Measurements from ENCODE around the gene USP33. TPM values are rescaled to one million over a fixed set of nuclear protein-coding genes. Genes with fewer than 3 reads are reported as not detected.

Gene USP33
- total RNA-seq, 4 donors from 2014 or later = 50.9 to 90.5 (median 69.4) TPM

DNA sequence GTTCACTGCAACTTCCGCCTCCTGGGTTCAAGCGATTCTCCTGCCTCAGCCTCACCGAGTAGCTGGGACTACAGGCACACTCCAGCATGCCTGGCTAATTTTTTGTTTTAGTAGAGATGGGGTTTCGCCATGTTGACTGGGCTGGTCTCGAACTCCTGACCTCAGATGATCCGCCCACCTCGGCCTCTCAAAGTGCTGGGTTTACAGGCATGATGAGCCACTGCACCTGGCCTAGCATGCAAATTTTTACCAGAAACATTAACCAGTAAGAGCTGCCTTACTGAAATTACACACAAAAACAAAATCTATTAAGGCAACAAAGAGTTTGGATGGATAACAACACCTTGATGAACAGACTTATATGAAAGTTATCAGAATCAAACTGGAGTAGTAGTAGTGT lies 89.3 kb downstream of the USP33 start:
- Histone ChIP-seq H3K4me3 (no peak overlapping the region), H3K9me3 (no peaks in the 10 kb centered on the region), H3K27me3 (no peaks in the 10 kb centered on the region), H3K4me1 (peaks cover 0 to 39% (median 8%) of the 10 kb centered on the region in 4 donors), H3K36me3 (no peaks in the 10 kb centered on the region), H3K27ac (no peak overlapping the region)
- no peak for DNase-seq
- 85% methylated on average over 7 of the region's 7 CpGs; no CpG with 5 or more reads in 1 of the 2 donors for WGBS, 2 donors (ENCODE audit: low coverage in 1 of 2)
- intact Hi-C loops (cut with DNase I; ENCODE audit: low total_unique reads) = no loop called here
- in situ Hi-C loops (cut with MboI; ENCODE audit: low pct_ligation_motif_present in 1 of 4, low pct_unique_long_range_greater_than_20kb in 1 of 4, low sequenced_read_pairs in 3 of 4) = no loop called here
- TF ChIP-seq, protein P1, sequence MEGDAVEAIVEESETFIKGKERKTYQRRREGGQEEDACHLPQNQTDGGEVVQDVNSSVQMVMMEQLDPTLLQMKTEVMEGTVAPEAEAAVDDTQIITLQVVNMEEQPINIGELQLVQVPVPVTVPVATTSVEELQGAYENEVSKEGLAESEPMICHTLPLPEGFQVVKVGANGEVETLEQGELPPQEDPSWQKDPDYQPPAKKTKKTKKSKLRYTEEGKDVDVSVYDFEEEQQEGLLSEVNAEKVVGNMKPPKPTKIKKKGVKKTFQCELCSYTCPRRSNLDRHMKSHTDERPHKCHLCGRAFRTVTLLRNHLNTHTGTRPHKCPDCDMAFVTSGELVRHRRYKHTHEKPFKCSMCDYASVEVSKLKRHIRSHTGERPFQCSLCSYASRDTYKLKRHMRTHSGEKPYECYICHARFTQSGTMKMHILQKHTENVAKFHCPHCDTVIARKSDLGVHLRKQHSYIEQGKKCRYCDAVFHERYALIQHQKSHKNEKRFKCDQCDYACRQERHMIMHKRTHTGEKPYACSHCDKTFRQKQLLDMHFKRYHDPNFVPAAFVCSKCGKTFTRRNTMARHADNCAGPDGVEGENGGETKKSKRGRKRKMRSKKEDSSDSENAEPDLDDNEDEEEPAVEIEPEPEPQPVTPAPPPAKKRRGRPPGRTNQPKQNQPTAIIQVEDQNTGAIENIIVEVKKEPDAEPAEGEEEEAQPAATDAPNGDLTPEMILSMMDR (IDR thresholded peaks at IDR 0.05) = no peak
- TF ChIP-seq POLR2AphosphoS5 (IDR thresholded peaks at IDR 0.05) (no peak), EP300 (IDR thresholded peaks at IDR 0.05; ENCODE audit: low read depth) (no peak), POLR2A (IDR thresholded peaks at IDR 0.05) (no peak)

DNA sequence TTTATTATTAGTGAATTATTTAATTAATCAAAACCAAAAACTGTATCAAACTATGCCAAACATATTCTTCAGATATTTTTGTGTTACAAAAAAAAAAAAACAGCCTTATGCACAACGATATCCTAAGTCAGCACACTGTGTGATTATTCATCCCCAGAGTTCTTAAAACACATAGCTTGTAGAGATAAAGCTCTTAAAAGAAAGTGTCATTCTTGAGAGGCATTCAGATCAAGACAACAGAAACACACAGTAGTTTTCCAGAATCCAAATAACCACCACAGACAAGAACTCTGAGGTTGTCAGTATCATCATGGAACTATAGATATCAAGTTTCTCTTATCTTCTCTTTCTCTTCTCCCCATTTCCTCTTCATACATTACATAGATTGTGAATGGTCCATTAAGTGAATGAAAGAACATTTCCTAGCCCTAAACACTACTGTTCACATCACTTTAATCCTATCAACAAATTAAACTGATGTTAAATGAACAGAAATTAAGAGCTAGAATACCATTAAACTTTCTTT lies 90.7 kb downstream of the USP33 start:
- H3K4me1 ChIP-seq = peaks cover 0 to 41% (median 7%) of the 10 kb centered on the region in 4 donors
- H3K27ac ChIP-seq = no peak overlapping the region
- no peak for DNase-seq
- WGBS, 2 donors (ENCODE audit: low coverage in 1 of 2) = 46 to 56% methylated on average over 1 of the region's 1 CpG
- no peaks in the 10 kb centered on the region for H3K27me3 ChIP-seq
- in situ Hi-C loops (cut with MboI; ENCODE audit: low pct_ligation_motif_present in 1 of 4, low pct_unique_long_range_greater_than_20kb in 1 of 4, low sequenced_read_pairs in 3 of 4) (no loop called here), intact Hi-C loops (cut with DNase I; ENCODE audit: low total_unique reads) (no loop called here)
- H3K4me3 ChIP-seq = no peak overlapping the region
- H3K9me3 ChIP-seq = no peaks in the 10 kb centered on the region
- TF ChIP-seq EP300 (IDR thresholded peaks at IDR 0.05; ENCODE audit: low read depth) (no peak), POLR2A (IDR thresholded peaks at IDR 0.05) (no peak), POLR2AphosphoS5 (IDR thresholded peaks at IDR 0.05) (no peak)
- TF ChIP-seq, protein P1 (IDR thresholded peaks at IDR 0.05) = no peak
- H3K36me3 ChIP-seq = no peaks in the 10 kb centered on the region

DNA sequence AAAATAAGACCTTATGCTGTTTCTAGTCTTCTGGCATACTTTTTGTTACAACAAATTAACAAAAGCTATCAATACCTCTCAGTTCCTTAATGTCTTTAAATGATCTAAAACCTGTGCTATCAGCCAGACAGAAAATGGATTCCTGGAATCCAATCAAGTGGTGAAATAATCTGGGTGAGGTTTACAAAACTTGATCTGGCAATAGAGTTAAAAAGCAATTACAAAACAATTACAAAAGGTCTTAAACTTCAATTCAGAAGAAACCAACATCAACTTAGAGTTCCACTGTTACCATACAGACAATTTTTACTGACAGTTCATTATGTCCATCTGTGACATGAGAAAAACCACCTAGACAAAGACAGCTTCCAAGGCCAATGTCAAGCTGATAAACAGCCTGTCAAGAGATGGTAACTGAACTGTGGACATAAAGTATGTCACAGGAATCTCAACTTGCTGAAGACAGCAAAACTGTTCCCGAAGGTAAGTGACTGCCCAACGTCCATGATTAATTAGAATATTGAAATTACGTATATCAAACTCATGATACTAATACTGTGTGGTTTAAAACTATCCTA lies 94.6 kb downstream of the USP33 start:
- Histone ChIP-seq H3K4me1 (peaks cover 0 to 19% (median 3%) of the 10 kb centered on the region in 4 donors), H3K4me3 (no peak overlapping the region), H3K9me3 (no peaks in the 10 kb centered on the region), H3K27ac (no peak overlapping the region), H3K36me3 (no peaks in the 10 kb centered on the region), H3K27me3 (no peaks in the 10 kb centered on the region)
- in situ Hi-C loops (cut with MboI; ENCODE audit: low pct_ligation_motif_present in 1 of 4, low pct_unique_long_range_greater_than_20kb in 1 of 4, low sequenced_read_pairs in 3 of 4) = no loop called here
- TF ChIP-seq, protein P1 (IDR thresholded peaks at IDR 0.05) = no peak
- intact Hi-C loops (cut with DNase I; ENCODE audit: low total_unique reads) = no loop called here
- 83 to 86% methylated on average over 2 to 3 of the region's 3 CpGs for WGBS, 2 donors (ENCODE audit: low coverage in 1 of 2)
- no peak for DNase-seq

DNA sequence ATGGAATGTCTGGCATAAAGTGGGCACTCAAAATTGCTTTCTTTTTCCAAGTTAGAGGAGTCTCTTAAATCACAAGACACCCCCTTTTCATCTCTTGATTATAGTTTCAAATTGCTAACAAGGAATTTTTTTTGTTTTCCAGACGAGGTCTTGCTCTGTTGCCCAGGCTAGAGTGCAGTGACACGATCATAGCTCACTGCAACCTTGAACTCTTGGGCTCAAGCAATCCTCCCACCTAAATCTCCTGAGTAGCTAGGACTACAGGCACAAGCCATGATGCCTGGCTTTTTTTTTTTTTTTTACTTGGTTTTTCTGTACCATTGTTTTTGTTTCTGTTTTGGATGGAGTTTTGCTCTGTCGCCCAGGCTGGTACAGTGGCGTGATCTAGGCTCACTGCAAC lies 98.0 kb downstream of the USP33 start:
- no peak overlapping the region for H3K4me3 ChIP-seq
- no peak overlapping the region for H3K27ac ChIP-seq
- no peaks in the 10 kb centered on the region for H3K36me3 ChIP-seq
- DNase-seq = no peak
- WGBS, 2 donors (ENCODE audit: low coverage in 1 of 2) = 82 to 92% methylated on average over 4 of the region's 4 CpGs
- H3K9me3 ChIP-seq = no peaks in the 10 kb centered on the region
- TF ChIP-seq EP300 (IDR thresholded peaks at IDR 0.05; ENCODE audit: low read depth) (no peak), POLR2A (IDR thresholded peaks at IDR 0.05) (no peak), POLR2AphosphoS5 (IDR thresholded peaks at IDR 0.05) (no peak)
- TF ChIP-seq, protein P1 (IDR thresholded peaks at IDR 0.05) = no peak
- peaks cover 0 to 6% (median 0%) of the 10 kb centered on the region in 4 donors for H3K4me1 ChIP-seq
- in situ Hi-C loops (cut with MboI; ENCODE audit: low pct_ligation_motif_present in 1 of 4, low pct_unique_long_range_greater_than_20kb in 1 of 4, low sequenced_read_pairs in 3 of 4) (no loop called here), intact Hi-C loops (cut with DNase I; ENCODE audit: low total_unique reads) (no loop called here)
- no peaks in the 10 kb centered on the region for H3K27me3 ChIP-seq
